Central memory CD8-positive, alpha-beta T cell (primary cell): ENCODE measurements around the gene C22orf39.

ENCODE experiments used
- ATAC-seq: fragments of 150-1000 bp; cut with Tn5 transposase; replicated peaks from 2 replicates; pipeline ENCODE4 v1.10.0; 2022; ENCODE audit warnings: mild to moderate bottlenecking, moderate FRiP score, moderate number of reproducible peaks; ENCODE audit not compliant: poor library complexity, severe bottlenecking; ENCODE audit errors: extremely low read depth
- DNase-seq, 2 donors: peaks; one replicate each; pipeline ENCODE4 v3.0.0; 2021; ENCODE audit warnings: low spot score in 2 of 2
- H3K27ac Mint-ChIP-seq: one replicate; pipeline ENCODE4 v1.8.0; 2022; ENCODE audit warnings: low read depth, mild to moderate bottlenecking, moderate library complexity, mixed read lengths
- H3K27me3 Mint-ChIP-seq: one replicate; pipeline ENCODE4 v1.8.0; 2022; ENCODE audit warnings: mixed read lengths
- H3K36me3 Mint-ChIP-seq: one replicate; pipeline ENCODE4 v1.8.0; 2022; ENCODE audit warnings: mild to moderate bottlenecking, moderate library complexity, mixed read lengths; ENCODE audit not compliant: insufficient read depth
- H3K4me1 Mint-ChIP-seq: one replicate; pipeline ENCODE4 v1.8.0; 2022; ENCODE audit warnings: mixed read lengths
- H3K4me3 Mint-ChIP-seq: one replicate; pipeline ENCODE4 v1.8.0; 2022; ENCODE audit warnings: mild to moderate bottlenecking, moderate library complexity, mixed read lengths
- H3K9me3 Mint-ChIP-seq: one replicate; pipeline ENCODE4 v1.8.0; 2022; ENCODE audit warnings: mixed read lengths

Gene C22orf39

GRCh38 chr22:19429950-19430889 is 17.3 kb downstream of the C22orf39 start:
- ATAC-seq (peak; percentile 35), DNase-seq (peak in 1 of 2 donors; percentile 18)
- no peaks in the 10 kb centered on the region for H3K27me3 Mint-ChIP-seq
- H3K36me3 Mint-ChIP-seq, result peaks cover 30% of the 10 kb centered on the region
- H3K4me3 Mint-ChIP-seq, result peak overlapping the region; percentile 88
- H3K27ac Mint-ChIP-seq, result peak overlapping the region; percentile 87
- no peaks in the 10 kb centered on the region for H3K9me3 Mint-ChIP-seq
- peaks cover 47% of the 10 kb centered on the region for H3K4me1 Mint-ChIP-seq

GRCh38 chr22:19424186-19424500 is 23.4 kb downstream of the C22orf39 start:
- ATAC-seq, result no peak
- Mint-ChIP-seq H3K4me3 (no peak overlapping the region), H3K9me3 (no peaks in the 10 kb centered on the region), H3K27ac (peak overlapping the region; percentile 94), H3K36me3 (peaks cover 21% of the 10 kb centered on the region), H3K27me3 (no peaks in the 10 kb centered on the region), H3K4me1 (peaks cover 71% of the 10 kb centered on the region)
- DNase-seq, result no peak

GRCh38 chr22:19422440-19423301 is 24.8 kb downstream of the C22orf39 start:
- ATAC-seq (no peak), DNase-seq (no peak)
- H3K4me1 Mint-ChIP-seq, result peaks cover 73% of the 10 kb centered on the region
- peak overlapping the region; percentile 26 for H3K4me3 Mint-ChIP-seq
- no peaks in the 10 kb centered on the region for H3K27me3 Mint-ChIP-seq
- H3K36me3 Mint-ChIP-seq, result peaks cover 17% of the 10 kb centered on the region
- peak overlapping the region; percentile 94 for H3K27ac Mint-ChIP-seq
- H3K9me3 Mint-ChIP-seq, result no peaks in the 10 kb centered on the region

DNA sequence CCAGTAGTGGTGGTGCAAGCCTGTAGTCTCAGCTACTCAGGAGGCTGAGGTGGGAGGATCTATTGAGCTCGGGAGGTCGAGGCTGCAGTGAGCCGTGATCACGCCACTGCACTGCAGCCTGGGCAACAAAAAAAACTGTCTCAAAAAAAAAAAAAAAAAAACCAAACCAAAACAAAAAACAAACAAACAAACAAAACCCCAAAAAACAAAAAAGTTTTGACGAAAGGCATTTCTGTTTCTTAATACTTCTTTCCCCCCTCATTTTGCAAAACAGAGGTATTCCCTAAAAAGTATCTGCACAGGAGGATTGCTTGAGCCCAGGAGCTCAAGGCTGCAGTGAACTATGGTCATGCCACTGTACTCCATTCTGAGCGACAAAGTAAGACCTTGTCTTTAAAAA is 27.2 kb downstream of the C22orf39 start:
- peak overlapping the region; percentile 68 for H3K4me3 Mint-ChIP-seq
- no peaks in the 10 kb centered on the region for H3K27me3 Mint-ChIP-seq
- no peak for ATAC-seq
- peaks cover 14% of the 10 kb centered on the region for H3K36me3 Mint-ChIP-seq
- peaks cover 66% of the 10 kb centered on the region for H3K4me1 Mint-ChIP-seq
- peak overlapping the region; percentile 94 for H3K27ac Mint-ChIP-seq
- no peaks in the 10 kb centered on the region for H3K9me3 Mint-ChIP-seq
- DNase-seq, result no peak

DNA sequence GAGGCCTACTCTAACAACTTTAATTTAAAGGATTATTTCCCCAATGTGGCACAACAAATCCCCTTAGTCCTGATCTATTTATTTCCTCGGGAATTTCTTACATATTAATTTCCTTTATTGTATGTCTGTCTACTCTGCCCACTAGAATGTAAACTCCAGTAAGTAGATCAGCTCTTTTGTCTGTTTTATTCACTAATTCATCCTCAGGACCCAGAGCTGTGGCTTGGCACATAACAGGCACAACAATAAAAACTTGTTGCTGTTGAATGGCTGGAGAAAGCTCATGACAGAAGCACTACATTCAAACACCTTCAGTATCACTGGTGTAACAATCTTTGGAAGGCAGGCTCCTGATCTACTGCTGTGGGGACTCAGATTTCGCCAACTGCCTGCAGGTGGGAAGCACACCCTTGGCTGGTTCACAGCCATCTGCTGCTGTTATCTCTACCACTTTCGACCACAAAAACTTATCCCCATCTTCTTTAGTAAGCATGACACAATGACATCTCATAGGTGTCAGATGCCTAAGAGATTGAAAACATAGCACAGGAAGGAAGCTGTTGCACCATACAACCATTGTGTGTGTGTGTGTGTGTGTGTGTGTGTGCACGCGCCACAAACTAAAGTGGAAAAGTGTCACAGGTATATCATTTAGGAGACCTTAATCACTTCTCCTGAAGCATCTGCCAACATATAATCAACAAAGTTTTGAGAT is 27.9 kb downstream of the C22orf39 start:
- peak overlapping the region; percentile 68 for H3K4me3 Mint-ChIP-seq

DNA sequence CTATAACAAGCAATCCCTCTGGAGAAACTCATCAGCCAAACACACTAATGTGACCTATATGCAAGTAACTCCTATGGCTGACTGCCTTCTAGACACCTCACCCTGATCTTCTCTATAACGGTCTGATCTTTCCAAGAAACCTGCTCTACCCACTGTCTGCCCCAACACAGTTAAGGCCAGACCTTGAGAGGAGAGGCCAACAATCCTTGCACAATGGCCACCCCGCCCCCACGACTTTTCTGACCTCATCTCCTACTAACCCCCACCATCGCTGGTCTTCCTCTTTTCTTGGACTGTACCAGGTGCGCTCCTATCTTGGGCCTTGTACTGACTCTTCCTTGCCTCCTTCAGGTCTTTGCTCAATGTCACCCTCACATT is 28.4 kb downstream of the C22orf39 start:
- Mint-ChIP-seq H3K27ac (peak overlapping the region; percentile 94), H3K4me1 (peaks cover 70% of the 10 kb centered on the region), H3K4me3 (peak overlapping the region; percentile 68), H3K36me3 (peaks cover 14% of the 10 kb centered on the region), H3K9me3 (no peaks in the 10 kb centered on the region), H3K27me3 (no peaks in the 10 kb centered on the region)
- ATAC-seq, result no peak
- DNase-seq, result no peak

More for the DNA sequence above, 27.9 kb downstream of the C22orf39 start:
- peak; percentile 95 for ATAC-seq
- H3K4me1 Mint-ChIP-seq, result peaks cover 66% of the 10 kb centered on the region
- peak; percentile 30 to 69 for DNase-seq
- H3K27me3 Mint-ChIP-seq, result no peaks in the 10 kb centered on the region
- H3K9me3 Mint-ChIP-seq, result no peaks in the 10 kb centered on the region
- H3K27ac Mint-ChIP-seq, result peak overlapping the region; percentile 94
- H3K36me3 Mint-ChIP-seq, result peaks cover 14% of the 10 kb centered on the region

- H3K36me3 Mint-ChIP-seq, result peaks cover 21% of the 10 kb centered on the region
- H3K9me3 Mint-ChIP-seq, result no peaks in the 10 kb centered on the region
- no peak for DNase-seq
- no peak for ATAC-seq
- no peaks in the 10 kb centered on the region for H3K27me3 Mint-ChIP-seq
- no peak overlapping the region for H3K4me3 Mint-ChIP-seq
- H3K4me1 Mint-ChIP-seq, result peaks cover 51% of the 10 kb centered on the region
- H3K27ac Mint-ChIP-seq, result peak overlapping the region; percentile 75
Measured at GRCh38 chr22:19412923-19413322, 34.6 kb downstream of the C22orf39 start.

- DNase-seq, result no peak
- Mint-ChIP-seq H3K4me3 (no peak overlapping the region), H3K36me3 (peaks cover 26% of the 10 kb centered on the region), H3K27ac (peak overlapping the region; percentile 75), H3K9me3 (no peaks in the 10 kb centered on the region), H3K4me1 (peaks cover 47% of the 10 kb centered on the region), H3K27me3 (no peaks in the 10 kb centered on the region)
- no peak for ATAC-seq
Measured at GRCh38 chr22:19412478-19412877, 35.0 kb downstream of the C22orf39 start.

DNA sequence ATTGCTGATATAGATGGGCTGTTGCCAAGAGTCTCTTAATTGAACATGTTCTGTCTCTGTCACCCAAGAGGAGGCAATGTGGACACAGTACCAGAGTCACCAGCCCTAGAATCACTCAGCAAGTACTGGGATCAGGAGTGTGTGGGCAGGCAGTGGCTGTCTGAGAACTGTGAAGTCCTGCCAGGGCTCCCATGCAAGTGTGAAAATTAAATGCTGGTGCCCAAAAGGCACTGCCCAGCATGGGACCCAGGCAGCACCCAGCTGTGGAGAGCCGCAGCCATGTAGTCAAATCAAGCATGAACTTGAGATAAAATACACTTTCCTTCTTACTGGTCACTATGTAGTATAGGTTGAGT is 35.8 kb downstream of the C22orf39 start:
- Mint-ChIP-seq H3K4me3 (no peak overlapping the region), H3K9me3 (no peaks in the 10 kb centered on the region), H3K4me1 (peaks cover 47% of the 10 kb centered on the region), H3K36me3 (peaks cover 33% of the 10 kb centered on the region), H3K27me3 (no peaks in the 10 kb centered on the region), H3K27ac (peak overlapping the region; percentile 75)
- no peak for DNase-seq
- ATAC-seq, result no peak

GRCh38 chr22:19410941-19411689 is 36.4 kb downstream of the C22orf39 start:
- H3K9me3 Mint-ChIP-seq, result no peaks in the 10 kb centered on the region
- ATAC-seq, result no peak
- no peak for DNase-seq
- no peak overlapping the region for H3K4me3 Mint-ChIP-seq
- H3K36me3 Mint-ChIP-seq, result peaks cover 38% of the 10 kb centered on the region
- H3K27ac Mint-ChIP-seq, result peak overlapping the region; percentile 75
- H3K4me1 Mint-ChIP-seq, result peaks cover 44% of the 10 kb centered on the region
- H3K27me3 Mint-ChIP-seq, result no peaks in the 10 kb centered on the region

DNA sequence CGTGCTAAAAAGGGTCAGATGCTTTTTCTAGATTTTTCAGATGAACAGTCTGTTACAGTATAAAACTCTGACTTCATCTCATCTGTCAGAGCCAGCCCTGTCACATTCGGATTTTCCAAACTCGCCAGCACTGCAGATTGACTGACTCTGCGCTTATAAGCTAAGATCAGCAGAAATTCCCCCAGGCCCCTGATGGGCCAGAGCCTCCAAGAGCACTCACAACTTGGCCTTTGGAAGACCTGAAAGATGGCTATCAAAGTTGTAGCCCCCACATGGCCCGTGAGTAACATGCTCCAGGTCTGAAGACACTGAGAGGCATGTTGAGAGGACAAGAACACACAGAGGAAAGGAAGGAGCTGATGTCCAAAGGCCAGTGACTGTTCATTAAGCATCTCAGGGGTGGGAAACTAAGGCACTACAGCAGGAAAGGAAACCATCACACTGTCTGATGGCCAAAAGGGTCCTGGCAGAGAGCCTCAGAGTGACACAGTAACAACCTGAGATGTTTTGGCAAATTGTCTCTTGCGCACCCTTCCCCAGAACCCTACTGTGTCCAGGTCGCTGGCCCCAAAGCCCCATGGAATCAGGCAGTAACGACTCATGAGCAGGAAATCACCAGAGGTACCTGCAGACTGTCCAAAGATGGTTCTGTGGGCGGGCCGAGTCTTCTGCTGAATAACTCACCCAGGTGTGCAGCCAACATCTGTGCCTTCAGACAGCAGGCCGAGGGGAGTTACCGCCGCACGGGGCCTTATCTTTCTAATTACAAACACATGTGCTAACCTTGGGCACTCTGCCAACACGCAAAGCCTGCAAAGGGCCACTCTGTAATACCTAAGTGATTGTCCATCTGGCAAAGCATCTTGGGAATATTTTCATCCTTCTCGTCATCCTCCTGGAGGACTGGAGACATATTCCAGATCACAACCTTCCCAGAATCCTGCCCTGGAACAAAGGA is 39.6 kb downstream of the C22orf39 start:
- Mint-ChIP-seq H3K4me3 (no peak overlapping the region), H3K27ac (no peak overlapping the region), H3K4me1 (peaks cover 33% of the 10 kb centered on the region), H3K36me3 (peaks cover 55% of the 10 kb centered on the region), H3K27me3 (no peaks in the 10 kb centered on the region), H3K9me3 (no peaks in the 10 kb centered on the region)
- ATAC-seq (no peak), DNase-seq (no peak)
